Endothelial cell of umbilical vein (primary cell): ENCODE data around the gene ADD1. TPM values are rescaled to one million over a fixed set of nuclear protein-coding genes. Genes with fewer than 3 reads are reported as not detected.

ENCODE experiments used
- BruUV-seq: library from RNA; stranded (reverse); fragments of 400-500 nt; replicated peaks from 2 replicates; lab custom pipeline; 2021; lab: Mats Ljungman, UMichigan
- CTCF ChIA-PET: fragments of 300-600, 350-600 bp; sonication (Branson Sonifier 250); formaldehyde crosslinking; loops from one replicate; lab custom pipeline; 2021; ENCODE audit warnings: antibody characterized with exemption, inconsistent platforms; lab: Charles Lee
- POLR2A ChIA-PET: fragments of 300-600, 350-600 bp; sonication (Branson Sonifier 250); formaldehyde crosslinking; loops from one replicate; lab custom pipeline; 2021; ENCODE audit warnings: antibody characterized with exemption, inconsistent platforms; lab: Charles Lee
- DNase-seq: peaks from one replicate; pipeline ENCODE4 v3.0.0-alpha.2; 2011; ENCODE audit warnings: low read depth, low spot score
- FAIRE-seq: peaks from 2 replicates; lab custom pipeline; 2011; peaks lifted over from hg19 to GRCh38; lab: Jason Lieb, UNC
- H2AFZ ChIP-seq: 2 replicates; pipeline ENCODE4 v1.6.0; 2012; ENCODE audit warnings: low read depth, low read length, control low read depth, inconsistent platforms
- H3K27ac ChIP-seq: 2 replicates; pipeline ENCODE4 v1.5.1; 2011; ENCODE audit warnings: low read depth, mild to moderate bottlenecking, control low read depth, low read length, moderate library complexity; ENCODE audit not compliant: insufficient read depth
- H3K27me3 ChIP-seq, 2 experiments: 2 replicates each; pipeline versions ENCODE4 v1.6.0 to v1.6.1; 2011; ENCODE audit warnings: low read length in 2 of 2, mixed read lengths in 1 of 2; ENCODE audit not compliant: control insufficient read depth in 2 of 2, insufficient read depth in 2 of 2
- H3K36me3 ChIP-seq, 2 experiments: 2 replicates in 1 of 2; 3 replicates in 1 of 2; pipeline ENCODE4 v1.5.1; 2011; ENCODE audit warnings: low read length in 2 of 2, mild to moderate bottlenecking in 1 of 2, moderate library complexity in 1 of 2; ENCODE audit not compliant: control insufficient read depth in 2 of 2, insufficient read depth in 2 of 2; ENCODE audit errors: extremely low read depth in 1 of 2
- H3K4me1 ChIP-seq: 3 replicates; pipeline ENCODE4 v1.5.1; 2011; ENCODE audit warnings: mild to moderate bottlenecking, low read length; ENCODE audit not compliant: control insufficient read depth, insufficient read depth; ENCODE audit errors: extremely low read depth
- H3K4me2 ChIP-seq: 2 replicates; pipeline ENCODE4 v1.6.1; 2011; ENCODE audit warnings: low read length, control low read depth, mixed read lengths; ENCODE audit not compliant: insufficient read depth
- H3K4me3 ChIP-seq, 3 experiments: fragments of 200-600 bp in 1 of 3; sonication (generic), shearing (Covaris generic) in 1 of 3; replicated peaks in 1 of 3; 2 replicates each; pipeline ENCODE4 v1.5.1; 2011 to 2016; ENCODE audit warnings: control low read depth in 3 of 3, low read length in 3 of 3, mild to moderate bottlenecking in 2 of 3, inconsistent platforms in 1 of 3, low read depth in 1 of 3, moderate library complexity in 1 of 3; ENCODE audit not compliant: insufficient read depth in 1 of 3
- H3K79me2 ChIP-seq: 2 replicates; pipeline ENCODE4 v1.6.0; 2012; ENCODE audit warnings: low read length, inconsistent platforms; ENCODE audit not compliant: control insufficient read depth, insufficient read depth
- H3K9ac ChIP-seq: replicated peaks from 2 replicates; pipeline ENCODE3; 2011; ENCODE audit warnings: low read length, control low read depth; ENCODE audit not compliant: insufficient read depth; ENCODE audit errors: extremely low read depth
- H3K9me1 ChIP-seq: replicated peaks from 3 replicates; pipeline ENCODE4 v1.6.0; 2011; ENCODE audit warnings: mild to moderate bottlenecking, low read length; ENCODE audit not compliant: control insufficient read depth, insufficient read depth; ENCODE audit errors: extremely low read depth
- H3K9me3 ChIP-seq: replicated peaks from 2 replicates; pipeline ENCODE4 v1.5.1; 2012; ENCODE audit warnings: low read length, inconsistent platforms; ENCODE audit not compliant: control insufficient read depth, insufficient read depth
- H4K20me1 ChIP-seq: replicated peaks from 2 replicates; pipeline ENCODE3; 2011; ENCODE audit warnings: mild to moderate bottlenecking, low read length; ENCODE audit not compliant: control insufficient read depth, insufficient read depth; ENCODE audit errors: extremely low read depth
- EZH2 ChIP-seq: IDR thresholded peaks from 2 replicates; pipeline ENCODE4 v1.6.1; 2012; ENCODE audit warnings: borderline replicate concordance, low read depth, mild to moderate bottlenecking, moderate library complexity, low read length, inconsistent platforms; ENCODE audit not compliant: severe bottlenecking
- FOS ChIP-seq: IDR thresholded peaks from 2 replicates; pipeline ENCODE4 v1.6.1; 2011; ENCODE audit warnings: mild to moderate bottlenecking, low read length, moderate library complexity, borderline replicate concordance; ENCODE audit not compliant: insufficient read depth
- GATA2 ChIP-seq: IDR thresholded peaks from 2 replicates; pipeline ENCODE4 v1.7.0; 2011; ENCODE audit warnings: low read depth, mild to moderate bottlenecking, moderate library complexity, mixed read lengths, low read length; ENCODE audit not compliant: insufficient read length, insufficient read depth
- JUN ChIP-seq: IDR thresholded peaks from 2 replicates; pipeline ENCODE4 v1.6.1; 2011; ENCODE audit warnings: borderline replicate concordance, low read depth; ENCODE audit not compliant: insufficient read length, insufficient read depth
- MYC ChIP-seq: IDR thresholded peaks from one replicate; pipeline ENCODE4 v1.6.1; 2011; ENCODE audit warnings: mild to moderate bottlenecking, low read depth, low read length
- POLR2A ChIP-seq: IDR thresholded peaks from 2 replicates; pipeline ENCODE4 v1.6.1; 2012; ENCODE audit warnings: low read depth, mild to moderate bottlenecking, control low read depth, low read length
- POLR2AphosphoS5 ChIP-seq: IDR thresholded peaks from 2 replicates; pipeline ENCODE4 v1.6.1; 2012; ENCODE audit warnings: low read depth, mild to moderate bottlenecking, control low read depth, low read length, moderate library complexity; ENCODE audit not compliant: insufficient read depth
- dilution Hi-C: fragments of 300-500 bp; cut with MboI; formaldehyde crosslinking; loops from one replicate; pipeline ENCODE4 v1.15.0; 2019; ENCODE audit warnings: low sequenced_read_pairs; ENCODE audit not compliant: extremely low pct_ligation_motif_present
- intact Hi-C: fragments of 100-400 bp; cut with micrococcal nuclease; formaldehyde crosslinking; loops from one replicate; pipeline ENCODE4 v1.10.0; 2022
- polyA plus RNA-seq, 4 experiments: library from polyadenylated mRNA; depleted of rRNA in 3 of 4; stranded (reverse) in 3 of 4; unstranded in 1 of 4; fragments of >200 nt; gene quantifications; 2 replicates each; pipeline versions ENCODE4 v1.2.1 to v1.2.3, GENCODE V29; 2011 to 2012; ENCODE audit warnings: missing spikeins in 1 of 4
- total RNA-seq: library from RNA; stranded (reverse); gene quantifications from 2 replicates; pipeline ENCODE4 v1.2.3, GENCODE V29; 2021
- TF ChIP-seq, protein P1 (sequence below): IDR thresholded peaks from 2 replicates; pipeline ENCODE4 v1.6.1; 2011; ENCODE audit not compliant: insufficient read depth, insufficient read length
- TF ChIP-seq, protein P2 (sequence below), 2 donors: IDR thresholded peaks; 1 replicate in 1 of 2; 2 replicates in 1 of 2; pipeline ENCODE4 v1.5.1; 2011; ENCODE audit warnings: low read length in 2 of 2, mild to moderate bottlenecking in 2 of 2, moderate library complexity in 2 of 2, control low read depth in 1 of 2, inconsistent platforms in 1 of 2, low read depth in 1 of 2; ENCODE audit not compliant: insufficient read depth in 1 of 2; ENCODE audit errors: extremely low read depth in 1 of 2

The ADD1 gene
- total and polyA plus RNA-seq, 2 donors (not counting 3 experiments of a cell fraction or from before 2014, with no cell fraction given): 219 to 305 TPM

DNA sequence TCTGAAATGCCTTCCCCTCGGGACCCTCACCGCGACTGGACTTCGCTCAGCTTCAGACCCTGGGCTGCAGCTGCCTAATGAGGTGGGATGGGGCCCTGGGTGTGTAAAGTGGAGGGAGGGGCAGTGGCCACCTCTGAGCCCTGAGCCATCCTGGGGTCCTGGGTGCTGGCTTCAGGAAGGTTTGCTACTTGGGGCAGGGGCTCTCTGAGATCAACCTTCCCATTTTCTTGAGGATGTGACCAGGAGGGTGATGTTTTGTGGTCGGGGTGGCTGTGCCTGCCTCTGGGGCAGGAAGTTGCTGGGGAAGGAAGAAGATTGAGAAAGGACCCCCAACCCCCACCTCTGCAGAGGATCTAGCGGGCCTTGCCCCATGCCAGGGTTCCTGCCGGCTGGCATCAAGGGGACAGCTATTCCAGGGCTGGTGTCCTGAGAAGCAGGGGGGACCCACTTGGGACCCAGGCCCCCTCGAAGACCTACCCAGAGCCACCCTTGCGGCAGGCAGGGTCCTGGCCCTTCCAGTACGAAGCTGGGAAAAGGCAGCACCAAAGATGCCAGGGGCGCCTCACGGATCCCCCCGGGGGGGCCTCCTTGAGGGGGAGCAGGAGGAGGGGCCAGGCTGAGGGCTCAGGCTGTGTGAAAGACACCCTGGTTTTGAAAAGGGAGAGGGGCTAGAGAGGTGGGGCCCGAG is 44.3 kb upstream of the ADD1 start:
- Histone ChIP-seq H3K9me3 (no peaks in the 10 kb centered on the region), H3K9me1 (no peaks in the 10 kb centered on the region), H3K9ac (no peak overlapping the region), H3K4me2 (no peak overlapping the region), H3K4me1 (peaks cover 70% of the 10 kb centered on the region), H3K36me3 (no peaks in the 10 kb centered on the region), H4K20me1 (no peaks in the 10 kb centered on the region), H3K27ac (peak overlapping the region; percentile 7), H2AFZ (no peak overlapping the region), H3K79me2 (peaks cover 56% of the 10 kb centered on the region), H3K27me3 (no peaks in the 10 kb centered on the region), H3K4me3 (no peak overlapping the region)
- no peak for FAIRE-seq
- DNase-seq: no peak
- intact Hi-C loops: no loop called here
- BruUV-seq: no TSS peak
- TF ChIP-seq FOS: no peak
- no peak for TF ChIP-seq POLR2A
- TF ChIP-seq, protein P1, sequence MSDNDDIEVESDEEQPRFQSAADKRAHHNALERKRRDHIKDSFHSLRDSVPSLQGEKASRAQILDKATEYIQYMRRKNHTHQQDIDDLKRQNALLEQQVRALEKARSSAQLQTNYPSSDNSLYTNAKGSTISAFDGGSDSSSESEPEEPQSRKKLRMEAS: no peak
- dilution Hi-C loops: no loop called here
- CTCF ChIA-PET: interaction anchor here (1.7 to 2.3 kb wide), 2 partner anchors 13 to 19 kb away, joined by 6 to 8 read pairs; no protein-coding TSS in a partner anchor
- POLR2A ChIA-PET: interaction anchor here (1.7 kb wide), 1 partner anchor 13 kb away, joined by 13 read pairs; no protein-coding TSS in a partner anchor

DNA sequence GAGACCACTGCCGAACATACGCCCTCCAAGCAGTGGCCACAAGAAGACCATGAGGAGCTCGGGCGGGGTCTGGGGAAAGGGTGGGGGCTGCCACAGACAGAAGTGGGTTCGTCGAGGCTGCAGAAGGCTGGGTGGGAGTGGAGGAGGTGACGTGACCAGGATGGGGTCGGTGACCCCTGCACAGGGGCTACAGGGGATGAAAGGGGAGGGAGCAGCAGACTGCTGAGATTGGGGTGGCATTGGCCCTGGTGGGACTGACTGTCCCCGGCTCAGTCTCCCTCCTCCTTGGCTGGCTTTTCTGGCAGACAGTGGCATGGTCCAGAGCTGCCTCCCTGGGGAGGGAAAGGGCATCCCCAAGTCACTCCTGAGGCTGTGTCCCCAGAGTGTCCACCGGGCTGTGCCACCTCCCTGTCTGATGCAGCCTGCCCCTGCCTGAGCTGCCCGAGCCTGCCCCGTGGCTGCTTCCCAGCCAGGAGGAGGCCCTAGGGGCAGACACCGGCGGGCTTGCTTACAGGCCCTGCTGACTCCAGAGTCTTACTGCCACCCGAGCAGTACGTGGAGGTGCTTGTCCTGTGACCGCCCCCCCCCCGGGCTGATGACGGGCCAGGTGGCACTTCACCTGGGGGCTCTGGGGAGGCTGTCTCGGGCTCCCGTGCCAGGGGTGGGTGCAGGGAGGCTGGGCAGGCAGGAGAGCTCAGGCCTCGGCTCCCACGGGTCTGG is 43.5 kb upstream of the ADD1 start:
- H3K4me1 ChIP-seq: peaks cover 64% of the 10 kb centered on the region
- dilution Hi-C loops (no loop called here), intact Hi-C loops (no loop called here)
- no peaks in the 10 kb centered on the region for H3K9me1 ChIP-seq
- ChIA-PET POLR2A (no interaction called here), CTCF (interaction anchor here (2.3 kb wide), 1 partner anchor 18 kb away, joined by 6 read pairs; no protein-coding TSS in a partner anchor)
- H3K4me3 ChIP-seq: no peak overlapping the region
- no peak for FAIRE-seq
- no peak overlapping the region for H3K27ac ChIP-seq
- no peak overlapping the region for H2AFZ ChIP-seq
- DNase-seq: no peak
- BruUV-seq: no TSS peak
- H3K36me3 ChIP-seq: no peaks in the 10 kb centered on the region
- H3K27me3 ChIP-seq: no peaks in the 10 kb centered on the region
- H3K9me3 ChIP-seq: no peaks in the 10 kb centered on the region
- TF ChIP-seq, protein P2, sequence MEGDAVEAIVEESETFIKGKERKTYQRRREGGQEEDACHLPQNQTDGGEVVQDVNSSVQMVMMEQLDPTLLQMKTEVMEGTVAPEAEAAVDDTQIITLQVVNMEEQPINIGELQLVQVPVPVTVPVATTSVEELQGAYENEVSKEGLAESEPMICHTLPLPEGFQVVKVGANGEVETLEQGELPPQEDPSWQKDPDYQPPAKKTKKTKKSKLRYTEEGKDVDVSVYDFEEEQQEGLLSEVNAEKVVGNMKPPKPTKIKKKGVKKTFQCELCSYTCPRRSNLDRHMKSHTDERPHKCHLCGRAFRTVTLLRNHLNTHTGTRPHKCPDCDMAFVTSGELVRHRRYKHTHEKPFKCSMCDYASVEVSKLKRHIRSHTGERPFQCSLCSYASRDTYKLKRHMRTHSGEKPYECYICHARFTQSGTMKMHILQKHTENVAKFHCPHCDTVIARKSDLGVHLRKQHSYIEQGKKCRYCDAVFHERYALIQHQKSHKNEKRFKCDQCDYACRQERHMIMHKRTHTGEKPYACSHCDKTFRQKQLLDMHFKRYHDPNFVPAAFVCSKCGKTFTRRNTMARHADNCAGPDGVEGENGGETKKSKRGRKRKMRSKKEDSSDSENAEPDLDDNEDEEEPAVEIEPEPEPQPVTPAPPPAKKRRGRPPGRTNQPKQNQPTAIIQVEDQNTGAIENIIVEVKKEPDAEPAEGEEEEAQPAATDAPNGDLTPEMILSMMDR (IDR thresholded peaks at IDR 0.05; ENCODE audit: extremely low read depth in 1 of 2, insufficient read depth in 1 of 2, low read depth in 1 of 2, low read length in 2 of 2): no peak
- no peak for TF ChIP-seq POLR2A
- TF ChIP-seq, protein P1: no peak
- no peak for TF ChIP-seq FOS
- TF ChIP-seq EZH2: no peak
- no peak for TF ChIP-seq GATA2
- no peak for TF ChIP-seq JUN
- TF ChIP-seq POLR2AphosphoS5: no peak
- no peak for TF ChIP-seq MYC
- H3K9ac ChIP-seq: no peak overlapping the region
- H3K79me2 ChIP-seq: peaks cover 51% of the 10 kb centered on the region
- H3K4me2 ChIP-seq: no peak overlapping the region
- no peaks in the 10 kb centered on the region for H4K20me1 ChIP-seq
